ENCODE measurements around the gene BACH1.

DNA sequence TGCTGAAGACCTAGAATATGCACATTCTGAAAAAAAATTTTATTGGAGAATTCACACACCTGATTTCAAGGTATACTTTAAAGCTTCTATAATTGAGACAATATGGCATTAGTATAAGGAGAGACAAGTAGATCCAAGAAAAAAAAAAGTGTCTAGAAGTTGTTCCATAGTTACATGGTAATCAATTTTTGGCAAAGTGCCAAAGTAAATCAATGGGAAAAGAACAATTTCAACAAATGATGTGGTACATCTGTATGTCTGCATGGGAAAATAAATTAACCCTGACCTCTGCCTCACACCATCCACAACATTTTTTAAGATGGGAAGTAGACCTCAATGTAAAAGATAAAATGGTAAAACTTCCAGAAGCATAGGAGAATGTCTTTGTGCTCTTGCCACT is 21.3 kb upstream of the BACH1 start:
- TF ChIP-seq POLR2A (IDR thresholded peaks at IDR 0.05; ENCODE audit: low read length) (no peak), GATA1 (IDR thresholded peaks at IDR 0.05; ENCODE audit: low read depth, low read length) (no peak)

Measured in erythroblast (primary cell).